RWPE1 (cell line): ENCODE measurements around the gene CD40.

Experiments
- CTCF ChIA-PET: fragments of 350-600 bp; sonication (Branson Sonifier 250); formaldehyde crosslinking; extraction: SDS; loops from one replicate; lab custom pipeline; 2021; lab: Yijun Ruan, JAX
- POLR2A ChIA-PET: fragments of 400-600 bp; formaldehyde crosslinking; extraction: SDS; loops from one replicate; lab custom pipeline; 2020; ENCODE audit warnings: antibody characterized with exemption; ENCODE audit not compliant: low non-redundant PET; lab: Yijun Ruan, JAX
- DNase-seq: peaks from one replicate; pipeline ENCODE4 v3.0.0; 2012; ENCODE audit warnings: low spot score
- H3K27ac ChIP-seq: fragments of 450-650 bp; 2 replicates; pipeline ENCODE4 v1.5.1; 2017
- CTCF ChIP-seq: fragments of 450-650 bp; conservative IDR thresholded peaks from 2 replicates; pipeline ENCODE4 v1.5.1; 2017; ENCODE audit warnings: low read depth, mild to moderate bottlenecking

The CD40 gene

GRCh38 chr20:46144432-46145025 is 26.4 kb downstream of the CD40 start:
- POLR2A ChIA-PET: interaction anchor here (0.6 kb wide), 1 partner anchor 799 kb away, joined by 3 read pairs; no protein-coding TSS in a partner anchor
- H3K27ac ChIP-seq: peak overlapping the region; percentile 78
- no peak for TF ChIP-seq CTCF
- DNase-seq: peak; percentile 59
- CTCF ChIA-PET: interaction anchor here (0.6 to 1.4 kb wide), 6 partner anchors 12 to 204 kb away, joined by 3 to 6 read pairs (median 4); no protein-coding TSS in a partner anchor

GRCh38 chr20:46145713-46146112 is 27.6 kb downstream of the CD40 start:
- TF ChIP-seq CTCF: no peak
- POLR2A ChIA-PET: no interaction called here
- DNase-seq: no peak
- CTCF ChIA-PET: interaction anchor here (0.6 kb wide), 1 partner anchor 17 kb away, joined by 4 read pairs; no protein-coding TSS in a partner anchor
- no peak overlapping the region for H3K27ac ChIP-seq

GRCh38 chr20:46148313-46149208 is 30.4 kb downstream of the CD40 start:
- ChIA-PET CTCF (interaction anchor here (0.6 to 2.4 kb wide), 3 partner anchors 15 to 610 kb away, joined by 3 to 7 read pairs (median 4); no protein-coding TSS in a partner anchor), POLR2A (no interaction called here)
- DNase-seq: no peak
- TF ChIP-seq CTCF: no peak
- H3K27ac ChIP-seq: no peak overlapping the region

GRCh38 chr20:46150943-46151342 is 32.8 kb downstream of the CD40 start:
- no peak overlapping the region for H3K27ac ChIP-seq
- TF ChIP-seq CTCF: no peak
- POLR2A ChIA-PET: no interaction called here
- no peak for DNase-seq
- CTCF ChIA-PET: interaction anchor here (0.6 to 2.0 kb wide), 4 partner anchors 18 to 713 kb away, joined by 3 to 10 read pairs (median 8); no protein-coding TSS in a partner anchor

GRCh38 chr20:46151936-46152335 is 33.8 kb downstream of the CD40 start:
- CTCF ChIA-PET: interaction anchor here (0.6 to 2.0 kb wide), 15 partner anchors 15 to 384 kb away, joined by 3 to 10 read pairs (median 4); partner anchors contain the start of gene CD40
- peak; percentile 39 for DNase-seq
- peak; percentile 60 for TF ChIP-seq CTCF
- POLR2A ChIA-PET: no interaction called here
- H3K27ac ChIP-seq: no peak overlapping the region
